Measurements from ENCODE around the gene EIF4G1.
A peak's percentile ranks its signal among the peaks of the same experiment; 100 is the strongest.

EIF4G1 gene

DNA sequence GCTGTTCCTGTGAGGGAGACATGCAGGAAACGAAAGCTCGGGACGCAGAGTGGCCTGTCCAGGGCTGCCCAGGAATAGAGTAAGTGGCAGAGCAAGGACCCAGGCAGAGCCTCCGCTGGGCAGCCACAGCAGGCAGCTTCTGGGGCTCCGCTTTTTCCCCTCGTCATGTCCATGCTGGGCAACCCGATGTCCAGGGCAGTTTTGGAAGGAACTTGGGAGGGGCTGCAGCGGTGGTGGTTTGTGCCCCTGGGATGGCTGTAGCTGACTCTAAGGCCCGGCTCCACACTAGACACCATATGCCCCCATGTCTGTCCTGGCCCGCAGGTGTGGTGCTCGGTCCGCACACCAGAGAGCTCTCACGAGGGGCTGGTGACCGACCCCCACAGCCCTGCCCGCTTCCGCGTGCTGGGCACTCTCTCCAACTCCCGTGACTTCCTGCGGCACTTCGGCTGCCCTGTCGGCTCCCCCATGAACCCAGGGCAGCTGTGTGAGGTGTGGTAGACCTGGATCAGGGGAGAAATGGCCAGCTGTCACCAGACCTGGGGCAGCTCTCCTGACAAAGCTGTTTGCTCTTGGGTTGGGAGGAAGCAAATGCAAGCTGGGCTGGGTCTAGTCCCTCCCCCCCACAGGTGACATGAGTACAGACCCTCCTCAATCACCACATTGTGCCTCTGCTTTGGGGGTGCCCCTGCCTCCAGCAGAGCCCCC is 22.5 kb upstream of the EIF4G1 start:
- no peaks in the 10 kb centered on the region for H3K36me3 Mint-ChIP-seq (ENCODE audit: insufficient read depth)
- H3K27me3 Mint-ChIP-seq, result peaks cover 11% of the 10 kb centered on the region
- no peaks in the 10 kb centered on the region for H3K4me1 Mint-ChIP-seq
- peak overlapping the region; percentile 46 for H3K27ac Mint-ChIP-seq (ENCODE audit: low read depth)
- H3K4me3 Mint-ChIP-seq, result no peak overlapping the region
- ATAC-seq (replicated peaks; ENCODE audit: extremely low read depth, poor library complexity, severe bottlenecking), result no peak
- no peaks in the 10 kb centered on the region for H3K9me3 Mint-ChIP-seq
- no peak for DNase-seq (ENCODE audit: low spot score in 2 of 2)

DNA sequence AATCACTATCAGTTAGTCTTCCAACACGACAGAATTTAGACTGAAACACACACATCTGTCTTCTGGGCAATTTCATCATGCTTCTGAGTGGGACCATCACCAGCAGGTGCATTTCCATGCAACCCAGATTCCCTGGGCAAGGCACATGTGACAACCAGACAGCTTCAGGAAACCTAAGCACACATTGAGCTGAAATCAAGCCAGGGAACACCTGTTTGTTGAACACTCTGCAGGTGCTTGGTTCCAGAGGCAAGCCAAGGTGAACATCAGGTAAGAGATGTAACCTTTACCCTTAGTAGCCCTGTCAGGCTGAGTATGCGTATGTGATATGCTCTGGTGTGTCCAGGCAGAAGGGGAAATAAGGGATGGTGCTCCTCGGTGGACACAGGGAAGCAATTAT is 18.6 kb upstream of the EIF4G1 start:
- Mint-ChIP-seq H3K27ac (ENCODE audit: low read depth) (no peak overlapping the region), H3K36me3 (ENCODE audit: insufficient read depth) (peaks cover 20% of the 10 kb centered on the region), H3K27me3 (no peaks in the 10 kb centered on the region), H3K4me1 (peaks cover 19% of the 10 kb centered on the region), H3K4me3 (no peak overlapping the region), H3K9me3 (no peaks in the 10 kb centered on the region)
- no peak for ATAC-seq (replicated peaks; ENCODE audit: extremely low read depth, poor library complexity, severe bottlenecking)
- no peak for DNase-seq (ENCODE audit: low spot score in 2 of 2)

DNA sequence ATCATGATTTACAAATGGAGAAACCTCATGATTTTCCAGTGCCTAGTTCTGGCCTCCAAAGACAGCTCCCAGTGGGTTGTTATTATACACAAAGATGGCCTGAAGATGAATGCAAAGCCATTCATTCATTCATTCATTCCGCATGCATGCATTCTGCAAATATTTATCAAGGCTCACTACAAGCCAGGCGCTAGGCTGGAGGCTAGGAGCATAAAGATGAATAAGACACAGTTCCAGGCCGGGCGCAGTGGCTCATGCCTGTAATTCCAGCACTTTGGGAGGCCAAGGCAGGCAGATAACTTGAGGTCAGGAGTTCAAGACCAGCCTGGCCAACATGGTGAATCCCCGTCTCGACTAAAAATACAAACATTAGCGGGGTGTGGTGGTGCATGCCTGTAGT is 17.8 kb upstream of the EIF4G1 start:
- Mint-ChIP-seq H3K27ac (ENCODE audit: low read depth) (no peak overlapping the region), H3K4me1 (peaks cover 20% of the 10 kb centered on the region), H3K36me3 (ENCODE audit: insufficient read depth) (peaks cover 27% of the 10 kb centered on the region), H3K4me3 (no peak overlapping the region), H3K9me3 (no peaks in the 10 kb centered on the region), H3K27me3 (no peaks in the 10 kb centered on the region)
- ATAC-seq (replicated peaks; ENCODE audit: extremely low read depth, poor library complexity, severe bottlenecking) (no peak), DNase-seq (ENCODE audit: low spot score in 2 of 2) (no peak)

DNA sequence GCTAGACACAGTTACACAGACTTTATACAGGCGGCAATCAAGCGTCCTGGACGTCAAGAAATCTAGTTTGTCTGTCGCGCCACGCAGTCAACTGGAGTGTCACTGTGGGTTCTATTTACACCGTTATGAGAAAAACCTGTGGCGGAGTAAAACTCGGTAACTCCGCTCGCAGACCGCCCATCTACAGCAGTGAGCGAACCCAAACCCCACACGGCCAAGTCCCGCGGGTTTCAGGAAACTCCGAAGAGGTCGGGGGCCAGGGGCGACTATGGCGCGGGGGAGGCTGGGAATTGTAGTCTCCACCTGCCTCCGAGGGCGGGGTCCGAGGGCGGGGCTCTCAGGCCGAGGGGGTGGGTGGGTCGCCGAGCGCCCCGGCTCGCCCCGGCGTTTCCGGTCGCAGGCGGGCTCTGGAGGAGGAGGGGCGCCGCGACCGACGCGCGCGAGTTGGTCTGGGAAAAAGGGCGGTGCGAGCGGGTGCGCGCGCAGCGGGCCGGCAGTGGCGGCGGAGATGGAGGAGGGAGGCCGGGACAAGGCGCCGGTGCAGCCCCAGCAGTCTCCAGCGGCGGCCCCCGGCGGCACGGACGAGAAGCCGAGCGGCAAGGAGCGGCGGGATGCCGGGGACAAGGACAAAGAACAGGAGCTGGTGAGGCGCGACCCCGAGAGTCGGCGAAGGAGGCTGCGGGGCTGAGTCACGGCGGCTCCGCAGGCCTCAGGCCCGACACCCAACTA is 15.5 kb upstream of the EIF4G1 start, which contains the start of gene PSMD2:
Gene PSMD2 (plus strand): TSS at position 483 of the 729 bp plus-strand sequence. CDS start 26 bp downstream, at position 509.
- Mint-ChIP-seq H3K9me3 (no peaks in the 10 kb centered on the region), H3K4me1 (peaks cover 20% of the 10 kb centered on the region), H3K36me3 (ENCODE audit: insufficient read depth) (peaks cover 46% of the 10 kb centered on the region), H3K27ac (ENCODE audit: low read depth) (peak within 1 kb of the TSS; percentile 99), H3K4me3 (peak within 1 kb of the TSS; percentile 93), H3K27me3 (no peaks in the 10 kb centered on the region)
- DNase-seq (ENCODE audit: low spot score in 2 of 2) (peak; percentile 90 to 95), ATAC-seq (replicated peaks; ENCODE audit: extremely low read depth, poor library complexity, severe bottlenecking) (peak; percentile 92)

DNA sequence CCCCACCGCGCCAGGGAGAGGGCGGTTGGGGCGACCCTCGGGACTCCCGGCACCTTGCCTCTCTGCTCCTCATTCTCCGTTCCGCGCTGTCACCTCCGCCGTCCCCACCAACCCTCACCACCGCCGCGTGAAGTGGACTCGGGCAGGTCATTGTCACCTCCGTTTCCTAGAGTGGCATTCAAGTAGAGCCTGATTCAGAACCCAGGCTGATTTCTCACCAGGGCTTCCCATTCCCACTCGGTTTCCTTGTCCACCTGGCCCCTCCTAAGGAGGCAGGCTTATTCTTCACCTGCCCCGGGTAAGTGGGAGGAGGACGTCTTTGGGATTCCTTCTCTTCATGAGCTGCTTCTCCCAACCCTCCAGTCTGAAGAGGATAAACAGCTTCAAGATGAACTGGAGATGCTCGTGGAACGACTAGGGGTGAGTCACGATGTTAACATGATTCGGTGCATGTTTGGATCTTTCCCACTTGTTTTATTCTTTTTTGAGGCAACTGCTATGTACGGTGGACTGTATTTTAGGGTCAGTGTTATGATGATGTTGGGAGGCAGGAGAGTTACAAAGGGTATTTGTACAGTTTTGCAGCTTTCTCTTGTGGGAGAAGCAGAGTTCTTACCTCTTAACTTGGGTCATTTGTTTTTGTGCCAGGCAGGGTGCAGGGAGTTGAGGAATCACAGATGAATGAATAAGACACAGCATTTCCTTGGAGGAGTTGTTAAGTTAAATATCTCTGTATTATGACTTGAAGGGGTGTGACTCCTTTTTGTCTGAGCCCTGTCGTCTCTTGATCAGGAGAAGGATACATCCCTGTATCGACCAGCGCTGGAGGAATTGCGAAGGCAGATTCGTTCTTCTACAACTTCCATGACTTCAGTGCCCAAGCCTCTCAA is 14.7 kb upstream of the EIF4G1 start:
- Mint-ChIP-seq H3K4me1 (peaks cover 25% of the 10 kb centered on the region), H3K27ac (ENCODE audit: low read depth) (peak overlapping the region; percentile 99), H3K9me3 (no peaks in the 10 kb centered on the region), H3K4me3 (peak overlapping the region; percentile 93), H3K36me3 (ENCODE audit: insufficient read depth) (peaks cover 50% of the 10 kb centered on the region), H3K27me3 (no peaks in the 10 kb centered on the region)
- DNase-seq (ENCODE audit: low spot score in 2 of 2) (no peak), ATAC-seq (replicated peaks; ENCODE audit: extremely low read depth, poor library complexity, severe bottlenecking) (no peak)

DNA sequence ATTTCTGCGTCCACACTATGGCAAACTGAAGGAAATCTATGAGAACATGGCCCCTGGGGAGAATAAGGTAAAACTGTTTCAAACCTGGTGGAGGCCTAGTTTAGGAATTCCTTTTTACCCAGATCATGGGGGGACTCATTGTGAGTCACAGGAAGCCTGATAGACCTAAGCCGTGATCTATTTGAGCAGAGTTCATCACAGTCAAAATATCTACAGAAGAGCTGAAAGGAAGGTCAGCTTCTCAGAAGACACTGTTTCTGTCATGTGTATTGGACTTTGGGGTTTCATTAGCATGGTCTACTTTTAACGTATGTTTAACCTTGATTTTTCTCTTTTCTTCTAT is 14.1 kb upstream of the EIF4G1 start:
- ATAC-seq (replicated peaks; ENCODE audit: extremely low read depth, poor library complexity, severe bottlenecking), result no peak
- Mint-ChIP-seq H3K9me3 (no peaks in the 10 kb centered on the region), H3K27me3 (no peaks in the 10 kb centered on the region), H3K27ac (ENCODE audit: low read depth) (no peak overlapping the region), H3K4me1 (peaks cover 25% of the 10 kb centered on the region), H3K36me3 (ENCODE audit: insufficient read depth) (peaks cover 55% of the 10 kb centered on the region), H3K4me3 (peak overlapping the region; percentile 93)
- no peak for DNase-seq (ENCODE audit: low spot score in 2 of 2)

DNA sequence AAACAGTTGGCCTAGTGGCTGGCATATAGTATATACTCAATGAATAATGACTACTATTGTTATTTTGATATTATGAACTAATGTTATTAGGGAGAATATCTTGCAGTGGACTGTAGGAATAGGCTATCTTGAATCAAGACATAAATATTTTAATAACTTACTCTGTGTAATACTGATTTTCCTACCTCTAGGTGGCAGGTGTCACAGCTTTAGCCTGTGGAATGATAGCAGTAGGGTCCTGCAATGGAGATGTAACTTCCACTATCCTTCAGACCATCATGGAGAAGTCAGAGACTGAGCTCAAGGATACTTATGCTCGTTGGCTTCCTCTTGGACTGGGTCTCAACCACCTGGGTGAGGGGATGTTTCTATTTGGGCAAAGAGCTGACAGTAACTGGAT is 8.8 kb upstream of the EIF4G1 start:
- Mint-ChIP-seq H3K27ac (ENCODE audit: low read depth) (no peak overlapping the region), H3K36me3 (ENCODE audit: insufficient read depth) (peaks cover 75% of the 10 kb centered on the region), H3K9me3 (no peaks in the 10 kb centered on the region), H3K27me3 (no peaks in the 10 kb centered on the region), H3K4me3 (no peak overlapping the region), H3K4me1 (peaks cover 14% of the 10 kb centered on the region)
- ATAC-seq (replicated peaks; ENCODE audit: extremely low read depth, poor library complexity, severe bottlenecking) (no peak), DNase-seq (ENCODE audit: low spot score in 2 of 2) (no peak)

DNA sequence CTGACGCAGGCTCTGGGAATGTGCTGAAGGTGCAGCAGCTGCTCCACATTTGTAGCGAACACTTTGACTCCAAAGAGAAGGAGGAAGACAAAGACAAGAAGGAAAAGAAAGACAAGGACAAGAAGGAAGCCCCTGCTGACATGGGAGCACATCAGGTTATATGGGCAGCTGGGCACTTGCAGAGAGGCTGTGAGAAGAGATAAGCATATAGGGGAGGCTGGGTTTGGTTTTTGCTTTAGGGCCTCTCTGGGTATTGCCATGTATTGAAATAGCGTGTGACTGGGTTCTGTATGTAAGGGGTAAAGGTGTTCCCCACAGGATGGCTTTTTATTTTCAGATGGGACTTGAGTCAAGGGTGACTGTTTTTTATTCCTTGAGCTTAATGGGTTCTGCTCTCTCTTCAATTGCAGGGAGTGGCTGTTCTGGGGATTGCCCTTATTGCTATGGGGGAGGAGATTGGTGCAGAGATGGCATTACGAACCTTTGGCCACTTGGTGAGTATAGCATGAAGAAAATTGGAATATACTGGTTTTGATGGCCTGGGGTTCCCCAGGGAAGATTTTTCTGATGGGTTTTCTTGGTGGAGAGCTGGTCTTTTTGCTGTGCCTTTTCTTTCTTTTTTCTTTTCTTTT is 7.9 kb upstream of the EIF4G1 start:
- H3K4me1 Mint-ChIP-seq, result peaks cover 11% of the 10 kb centered on the region
- no peak overlapping the region for H3K4me3 Mint-ChIP-seq
- H3K27ac Mint-ChIP-seq (ENCODE audit: low read depth), result no peak overlapping the region
- no peak for DNase-seq (ENCODE audit: low spot score in 2 of 2)
- peaks cover 70% of the 10 kb centered on the region for H3K36me3 Mint-ChIP-seq (ENCODE audit: insufficient read depth)
- no peak for ATAC-seq (replicated peaks; ENCODE audit: extremely low read depth, poor library complexity, severe bottlenecking)
- H3K27me3 Mint-ChIP-seq, result no peaks in the 10 kb centered on the region
- no peaks in the 10 kb centered on the region for H3K9me3 Mint-ChIP-seq

DNA sequence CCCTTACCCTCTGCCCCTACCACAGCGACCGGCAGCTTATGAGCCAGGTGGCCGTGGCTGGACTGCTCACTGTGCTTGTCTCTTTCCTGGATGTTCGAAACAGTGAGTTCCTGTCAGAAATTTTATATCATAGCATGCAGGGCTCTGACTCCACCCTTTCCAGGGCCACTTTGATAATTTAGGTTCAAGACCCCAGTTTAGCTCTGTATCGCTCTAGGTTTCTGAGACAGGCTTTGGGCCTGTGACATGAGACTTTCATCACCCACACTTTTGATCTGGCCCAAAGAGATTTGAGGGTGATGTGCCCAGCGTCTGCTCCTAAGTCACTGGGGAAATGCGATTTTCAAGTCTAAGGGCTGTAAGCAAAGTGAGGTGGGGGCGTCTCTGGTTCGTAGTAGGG is 6.5 kb upstream of the EIF4G1 start:
- DNase-seq (ENCODE audit: low spot score in 2 of 2) (no peak), ATAC-seq (replicated peaks; ENCODE audit: extremely low read depth, poor library complexity, severe bottlenecking) (no peak)
- Mint-ChIP-seq H3K27ac (ENCODE audit: low read depth) (no peak overlapping the region), H3K27me3 (no peaks in the 10 kb centered on the region), H3K36me3 (ENCODE audit: insufficient read depth) (peaks cover 59% of the 10 kb centered on the region), H3K4me3 (no peak overlapping the region), H3K9me3 (no peaks in the 10 kb centered on the region), H3K4me1 (peaks cover 11% of the 10 kb centered on the region)

DNA sequence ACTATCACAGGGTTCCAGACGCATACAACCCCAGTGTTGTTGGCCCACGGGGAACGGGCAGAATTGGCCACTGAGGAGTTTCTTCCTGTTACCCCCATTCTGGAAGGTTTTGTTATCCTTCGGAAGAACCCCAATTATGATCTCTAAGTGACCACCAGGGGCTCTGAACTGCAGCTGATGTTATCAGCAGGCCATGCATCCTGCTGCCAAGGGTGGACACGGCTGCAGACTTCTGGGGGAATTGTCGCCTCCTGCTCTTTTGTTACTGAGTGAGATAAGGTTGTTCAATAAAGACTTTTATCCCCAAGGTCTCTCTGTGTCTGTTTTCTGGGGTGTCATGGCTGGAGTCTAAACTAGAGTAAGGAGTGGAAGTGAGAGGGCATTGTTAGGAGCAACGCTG is 5.7 kb upstream of the EIF4G1 start:
- Mint-ChIP-seq H3K27ac (ENCODE audit: low read depth) (no peak overlapping the region), H3K27me3 (no peaks in the 10 kb centered on the region), H3K4me1 (peaks cover 11% of the 10 kb centered on the region), H3K9me3 (no peaks in the 10 kb centered on the region), H3K36me3 (ENCODE audit: insufficient read depth) (peaks cover 51% of the 10 kb centered on the region), H3K4me3 (no peak overlapping the region)
- ATAC-seq (replicated peaks; ENCODE audit: extremely low read depth, poor library complexity, severe bottlenecking) (no peak), DNase-seq (ENCODE audit: low spot score in 2 of 2) (no peak)

DNA sequence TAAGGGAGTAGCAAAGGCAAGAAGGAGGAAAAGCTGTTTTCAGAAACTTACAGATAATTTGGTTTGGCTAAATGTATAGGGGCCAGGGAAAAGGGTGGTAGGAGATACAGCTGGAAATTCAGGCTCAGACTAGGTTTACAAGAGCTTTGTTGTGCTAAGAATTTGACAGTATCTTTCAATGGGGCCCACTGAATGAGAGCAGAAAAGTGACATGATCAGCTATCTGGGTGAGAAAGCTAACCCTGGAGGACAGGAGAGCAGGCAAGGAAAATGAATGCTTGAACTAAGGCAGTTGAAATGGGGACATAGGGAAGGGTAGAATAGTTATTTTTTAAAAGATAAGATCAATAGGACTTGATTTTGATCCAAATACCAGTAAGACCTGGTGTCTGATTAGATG is 2.8 kb upstream of the EIF4G1 start:
- peaks cover 42% of the 10 kb centered on the region for H3K36me3 Mint-ChIP-seq (ENCODE audit: insufficient read depth)
- H3K4me3 Mint-ChIP-seq, result no peak overlapping the region

More for the DNA sequence above, 2.8 kb upstream of the EIF4G1 start:
- Mint-ChIP-seq H3K27ac (ENCODE audit: low read depth) (no peak overlapping the region), H3K4me1 (peaks cover 8% of the 10 kb centered on the region), H3K27me3 (no peaks in the 10 kb centered on the region), H3K9me3 (no peaks in the 10 kb centered on the region)
- ATAC-seq (replicated peaks; ENCODE audit: extremely low read depth, poor library complexity, severe bottlenecking), result no peak
- DNase-seq (ENCODE audit: low spot score in 2 of 2), result no peak
